ENCODE data around the gene SPOCK1.

The SPOCK1 gene

GRCh38 chr5:137069358-137069757, 429.8 kb downstream of the SPOCK1 start:
- Histone ChIP-seq H3K9ac (ENCODE audit: low read length) (no peak overlapping the region), H3K27ac (ENCODE audit: low read depth, low read length) (no peak overlapping the region), H3K4me1 (ENCODE audit: insufficient read depth, low read length) (peaks cover 14% of the 10 kb centered on the region), H3K27me3 (ENCODE audit: control insufficient read depth in 1 of 2, insufficient read depth in 2 of 2, low read length in 2 of 2) (no peaks in the 10 kb centered on the region), H3K36me3 (ENCODE audit: insufficient read depth, low read length) (no peaks in the 10 kb centered on the region), H3K9me3 (ENCODE audit: low read length) (no peaks in the 10 kb centered on the region), H3K4me3 (ENCODE audit: low read depth in 1 of 2, low read length in 2 of 2) (no peak overlapping the region)

DNA sequence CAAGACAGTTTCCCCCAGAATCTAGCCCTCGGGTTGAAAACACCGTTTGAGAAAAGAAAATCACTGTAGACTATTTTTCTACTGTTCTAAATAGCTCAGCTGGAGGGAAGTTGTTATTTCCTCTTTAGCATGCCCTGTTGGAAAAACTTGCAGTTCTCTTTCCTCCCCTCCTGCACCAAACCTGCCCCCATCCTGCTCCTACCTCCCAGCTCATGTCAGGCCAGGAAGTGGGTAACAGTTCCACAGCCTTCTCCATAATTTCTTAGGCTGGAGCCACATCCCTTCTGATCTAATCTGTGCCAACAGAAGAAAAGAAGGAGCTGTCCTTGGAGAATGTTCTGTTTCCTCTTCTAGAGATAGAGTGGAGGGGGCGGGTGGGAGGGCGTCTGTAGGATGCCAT, 437.7 kb downstream of the SPOCK1 start:
- no peaks in the 10 kb centered on the region for H3K27me3 ChIP-seq (ENCODE audit: control insufficient read depth in 1 of 2, insufficient read depth in 2 of 2, low read length in 2 of 2)
- H3K36me3 ChIP-seq (ENCODE audit: insufficient read depth, low read length): no peaks in the 10 kb centered on the region
- H3K4me3 ChIP-seq (ENCODE audit: low read depth in 1 of 2, low read length in 2 of 2): no peak overlapping the region
- no peak overlapping the region for H3K27ac ChIP-seq (ENCODE audit: low read depth, low read length)
- no peak overlapping the region for H3K9ac ChIP-seq (ENCODE audit: low read length)
- no peaks in the 10 kb centered on the region for H3K9me3 ChIP-seq (ENCODE audit: low read length)
- H3K4me1 ChIP-seq (ENCODE audit: insufficient read depth, low read length): no peaks in the 10 kb centered on the region

- no peak overlapping the region for H3K9ac ChIP-seq (ENCODE audit: low read length)
These were observed 441.0 kb downstream of the SPOCK1 start for GRCh38 chr5:137058089-137058488.

GRCh38 chr5:137056676-137057075, 442.4 kb downstream of the SPOCK1 start:
- H3K4me3 ChIP-seq (ENCODE audit: low read depth in 1 of 2, low read length in 2 of 2): no peak overlapping the region
- H3K9ac ChIP-seq (ENCODE audit: low read length): no peak overlapping the region
- H3K27me3 ChIP-seq (ENCODE audit: control insufficient read depth in 1 of 2, insufficient read depth in 2 of 2, low read length in 2 of 2): no peaks in the 10 kb centered on the region
- H3K9me3 ChIP-seq (ENCODE audit: low read length): no peaks in the 10 kb centered on the region
- H3K36me3 ChIP-seq (ENCODE audit: insufficient read depth, low read length): no peaks in the 10 kb centered on the region
- H3K27ac ChIP-seq (ENCODE audit: low read depth, low read length): no peak overlapping the region
- no peaks in the 10 kb centered on the region for H3K4me1 ChIP-seq (ENCODE audit: insufficient read depth, low read length)

More at GRCh38 chr5:137058089-137058488, 441.0 kb downstream of the SPOCK1 start:
- Histone ChIP-seq H3K9me3 (ENCODE audit: low read length) (no peaks in the 10 kb centered on the region), H3K4me3 (ENCODE audit: low read depth in 1 of 2, low read length in 2 of 2) (no peak overlapping the region), H3K4me1 (ENCODE audit: insufficient read depth, low read length) (no peaks in the 10 kb centered on the region), H3K27ac (ENCODE audit: low read depth, low read length) (no peak overlapping the region), H3K27me3 (ENCODE audit: control insufficient read depth in 1 of 2, insufficient read depth in 2 of 2, low read length in 2 of 2) (no peaks in the 10 kb centered on the region), H3K36me3 (ENCODE audit: insufficient read depth, low read length) (no peaks in the 10 kb centered on the region)

GRCh38 chr5:137055271-137055872, 443.8 kb downstream of the SPOCK1 start:
- no peak overlapping the region for H3K4me3 ChIP-seq (ENCODE audit: low read depth in 1 of 2, low read length in 2 of 2)
- H3K9me3 ChIP-seq (ENCODE audit: low read length): no peaks in the 10 kb centered on the region
- no peaks in the 10 kb centered on the region for H3K36me3 ChIP-seq (ENCODE audit: insufficient read depth, low read length)
- no peaks in the 10 kb centered on the region for H3K4me1 ChIP-seq (ENCODE audit: insufficient read depth, low read length)
- H3K9ac ChIP-seq (ENCODE audit: low read length): no peak overlapping the region
- H3K27me3 ChIP-seq (ENCODE audit: control insufficient read depth in 1 of 2, insufficient read depth in 2 of 2, low read length in 2 of 2): no peaks in the 10 kb centered on the region
- no peak overlapping the region for H3K27ac ChIP-seq (ENCODE audit: low read depth, low read length)

DNA sequence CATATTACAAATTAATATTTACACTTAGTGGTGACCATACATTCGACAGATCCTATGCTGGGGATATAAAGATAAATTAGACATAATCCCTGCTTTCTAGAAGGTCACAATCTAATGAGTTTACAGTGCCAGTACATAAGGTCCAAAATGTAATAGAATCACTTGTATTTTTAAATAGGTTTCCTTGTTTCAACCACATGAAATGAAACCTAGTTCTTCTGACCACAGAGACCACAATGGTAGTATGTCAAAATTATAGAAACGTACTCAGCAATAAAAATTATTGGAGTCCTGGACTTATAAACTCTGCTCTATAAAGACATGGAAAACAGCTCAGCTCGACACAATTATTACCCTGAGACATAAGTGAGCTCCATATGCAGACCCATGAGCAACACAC, 444.3 kb downstream of the SPOCK1 start:
- Histone ChIP-seq H3K4me3 (ENCODE audit: low read depth in 1 of 2, low read length in 2 of 2) (no peak overlapping the region), H3K36me3 (ENCODE audit: insufficient read depth, low read length) (no peaks in the 10 kb centered on the region), H3K9ac (ENCODE audit: low read length) (no peak overlapping the region), H3K27me3 (ENCODE audit: control insufficient read depth in 1 of 2, insufficient read depth in 2 of 2, low read length in 2 of 2) (no peaks in the 10 kb centered on the region), H3K27ac (ENCODE audit: low read depth, low read length) (no peak overlapping the region), H3K9me3 (ENCODE audit: low read length) (no peaks in the 10 kb centered on the region), H3K4me1 (ENCODE audit: insufficient read depth, low read length) (no peaks in the 10 kb centered on the region)

GRCh38 chr5:137054335-137054734, 444.8 kb downstream of the SPOCK1 start:
- H3K36me3 ChIP-seq (ENCODE audit: insufficient read depth, low read length): no peaks in the 10 kb centered on the region
- no peaks in the 10 kb centered on the region for H3K27me3 ChIP-seq (ENCODE audit: control insufficient read depth in 1 of 2, insufficient read depth in 2 of 2, low read length in 2 of 2)
- no peak overlapping the region for H3K4me3 ChIP-seq (ENCODE audit: low read depth in 1 of 2, low read length in 2 of 2)
- no peaks in the 10 kb centered on the region for H3K4me1 ChIP-seq (ENCODE audit: insufficient read depth, low read length)
- H3K9me3 ChIP-seq (ENCODE audit: low read length): no peaks in the 10 kb centered on the region
- H3K27ac ChIP-seq (ENCODE audit: low read depth, low read length): no peak overlapping the region
- no peak overlapping the region for H3K9ac ChIP-seq (ENCODE audit: low read length)

DNA sequence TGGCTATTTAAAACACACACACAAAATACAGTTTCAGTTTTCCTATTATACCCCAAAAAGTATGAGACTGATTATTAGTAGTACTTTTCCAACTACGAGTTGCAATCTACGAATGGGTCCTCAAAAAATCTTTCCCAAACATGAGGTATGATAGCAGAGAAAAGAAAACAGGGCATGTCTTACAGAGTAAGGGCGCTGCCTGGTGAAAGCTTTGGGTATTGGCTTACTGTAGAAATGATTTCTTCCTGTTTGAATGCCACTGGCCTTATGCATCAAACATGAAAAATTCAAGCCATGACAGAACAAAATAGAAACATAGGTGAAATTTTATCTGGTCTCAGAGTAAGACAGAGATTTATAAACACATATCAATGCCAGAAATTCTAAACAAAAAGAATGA, 448.0 kb downstream of the SPOCK1 start:
- no peak overlapping the region for H3K4me3 ChIP-seq (ENCODE audit: low read depth in 1 of 2, low read length in 2 of 2)
- no peaks in the 10 kb centered on the region for H3K9me3 ChIP-seq (ENCODE audit: low read length)
- H3K4me1 ChIP-seq (ENCODE audit: insufficient read depth, low read length): no peaks in the 10 kb centered on the region
- no peak overlapping the region for H3K9ac ChIP-seq (ENCODE audit: low read length)
- no peak overlapping the region for H3K27ac ChIP-seq (ENCODE audit: low read depth, low read length)
- no peaks in the 10 kb centered on the region for H3K36me3 ChIP-seq (ENCODE audit: insufficient read depth, low read length)
- no peaks in the 10 kb centered on the region for H3K27me3 ChIP-seq (ENCODE audit: control insufficient read depth in 1 of 2, insufficient read depth in 2 of 2, low read length in 2 of 2)

DNA sequence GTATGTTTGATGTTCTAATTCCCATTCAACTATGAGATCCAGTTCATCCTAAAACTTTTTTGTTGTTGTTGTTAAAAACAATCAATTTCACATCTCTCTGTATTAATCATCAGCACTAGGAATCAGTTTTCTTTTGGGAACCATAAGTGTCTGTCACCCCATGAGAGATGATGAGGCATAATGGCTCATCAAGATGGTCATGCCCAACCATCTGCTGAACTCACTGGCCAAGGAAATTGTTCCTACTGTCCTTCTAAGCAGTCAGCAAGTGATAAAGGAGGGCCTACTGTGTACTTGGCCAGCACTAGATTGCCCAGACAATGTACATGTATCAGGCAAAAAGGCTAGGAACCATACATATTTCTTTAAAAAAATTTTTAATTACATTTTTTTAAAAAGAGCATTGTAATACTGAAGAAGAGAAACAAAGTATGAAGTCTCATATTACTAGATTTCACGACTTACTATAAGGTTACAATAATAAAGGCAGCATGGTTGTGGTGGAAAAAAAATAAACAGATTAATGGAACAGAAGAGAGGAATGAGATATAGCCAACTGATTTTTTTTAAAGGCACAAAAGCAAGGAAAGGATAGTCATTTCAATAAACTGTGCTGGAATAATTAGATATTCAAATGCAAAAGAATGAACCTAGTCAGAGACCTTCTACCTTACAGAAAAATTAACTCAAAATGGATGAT, 458.3 kb downstream of the SPOCK1 start:
- Histone ChIP-seq H3K9ac (ENCODE audit: low read length) (no peak overlapping the region), H3K9me3 (ENCODE audit: low read length) (peaks cover 3% of the 10 kb centered on the region), H3K36me3 (ENCODE audit: insufficient read depth, low read length) (no peaks in the 10 kb centered on the region), H3K4me3 (ENCODE audit: low read depth in 1 of 2, low read length in 2 of 2) (no peak overlapping the region), H3K27ac (ENCODE audit: low read depth, low read length) (no peak overlapping the region), H3K4me1 (ENCODE audit: insufficient read depth, low read length) (no peaks in the 10 kb centered on the region), H3K27me3 (ENCODE audit: control insufficient read depth in 1 of 2, insufficient read depth in 2 of 2, low read length in 2 of 2) (no peaks in the 10 kb centered on the region)

DNA sequence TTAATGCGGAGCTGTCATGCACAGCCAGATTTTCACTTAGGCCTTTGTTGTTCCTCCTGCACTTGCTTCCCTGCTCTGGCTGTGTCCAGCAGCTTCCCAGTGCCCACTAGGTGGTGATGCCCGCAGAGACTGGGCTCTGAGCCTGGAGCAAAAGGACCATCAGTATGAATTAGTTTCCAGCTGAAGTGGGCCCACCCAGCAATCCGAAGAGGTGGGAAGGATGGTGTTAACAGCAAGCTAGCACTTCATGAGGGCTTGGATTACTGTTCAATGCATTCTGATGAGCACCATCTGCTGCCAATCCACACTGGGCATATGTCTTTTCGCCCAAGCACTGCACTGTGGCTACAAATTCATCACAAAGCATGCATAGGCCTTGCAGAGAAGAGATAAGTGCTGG, 459.1 kb downstream of the SPOCK1 start:
- Histone ChIP-seq H3K9me3 (ENCODE audit: low read length) (peaks cover 3% of the 10 kb centered on the region), H3K27ac (ENCODE audit: low read depth, low read length) (no peak overlapping the region), H3K27me3 (ENCODE audit: control insufficient read depth in 1 of 2, insufficient read depth in 2 of 2, low read length in 2 of 2) (no peaks in the 10 kb centered on the region), H3K9ac (ENCODE audit: low read length) (no peak overlapping the region), H3K4me1 (ENCODE audit: insufficient read depth, low read length) (no peaks in the 10 kb centered on the region), H3K4me3 (ENCODE audit: low read depth in 1 of 2, low read length in 2 of 2) (no peak overlapping the region), H3K36me3 (ENCODE audit: insufficient read depth, low read length) (no peaks in the 10 kb centered on the region)

DNA sequence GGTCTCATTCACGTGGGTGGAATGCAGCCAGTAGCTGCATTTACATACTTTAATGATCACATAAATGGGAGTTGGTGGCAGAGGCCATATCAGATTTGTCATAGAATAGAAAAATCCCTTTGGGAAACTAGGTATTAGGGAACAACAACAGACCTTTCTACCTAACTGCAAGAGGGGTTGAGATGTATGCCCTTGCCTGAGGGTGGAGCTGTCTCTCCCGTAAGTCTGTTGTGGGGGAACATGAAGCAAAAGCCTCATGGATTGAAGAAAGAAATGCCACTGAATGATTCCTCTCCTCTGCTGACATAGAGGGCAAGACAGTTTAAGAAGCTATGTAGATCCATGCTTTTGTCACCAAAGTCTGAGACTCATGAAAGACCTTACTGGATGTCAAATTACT, 461.3 kb downstream of the SPOCK1 start:
- Histone ChIP-seq H3K9ac (ENCODE audit: low read length) (no peak overlapping the region), H3K27ac (ENCODE audit: low read depth, low read length) (no peak overlapping the region), H3K36me3 (ENCODE audit: insufficient read depth, low read length) (no peaks in the 10 kb centered on the region), H3K4me3 (ENCODE audit: low read depth in 1 of 2, low read length in 2 of 2) (no peak overlapping the region), H3K27me3 (ENCODE audit: control insufficient read depth in 1 of 2, insufficient read depth in 2 of 2, low read length in 2 of 2) (no peaks in the 10 kb centered on the region), H3K9me3 (ENCODE audit: low read length) (peaks cover 3% of the 10 kb centered on the region), H3K4me1 (ENCODE audit: insufficient read depth, low read length) (no peaks in the 10 kb centered on the region)

- Histone ChIP-seq H3K9me3 (ENCODE audit: low read length) (no peaks in the 10 kb centered on the region), H3K27me3 (ENCODE audit: control insufficient read depth in 1 of 2, insufficient read depth in 2 of 2, low read length in 2 of 2) (no peaks in the 10 kb centered on the region), H3K27ac (ENCODE audit: low read depth, low read length) (no peak overlapping the region), H3K4me3 (ENCODE audit: low read depth in 1 of 2, low read length in 2 of 2) (no peak overlapping the region), H3K36me3 (ENCODE audit: insufficient read depth, low read length) (no peaks in the 10 kb centered on the region), H3K9ac (ENCODE audit: low read length) (no peak overlapping the region), H3K4me1 (ENCODE audit: insufficient read depth, low read length) (no peaks in the 10 kb centered on the region)
These were observed 462.5 kb downstream of the SPOCK1 start for GRCh38 chr5:137036640-137037039.

Data from muscle layer of colon (tissue), 2 donors.